IMR-90 (cell line): ENCODE results near the gene DTNA. TPM values are rescaled to one million over a fixed set of nuclear protein-coding genes. Genes with fewer than 3 reads are reported as not detected.

ENCODE experiments used
- ATAC-seq: fragments of 200-7000 bp; cut with Tn5 transposase; 2 replicates; pipeline ENCODE4 v1.9.1; 2020; ENCODE audit warnings: low read depth, mild to moderate bottlenecking, moderate library complexity
- BruUV-seq: library from RNA; stranded (reverse); fragments of 400-500 nt; replicated peaks from 2 replicates; lab custom pipeline; 2021; lab: Mats Ljungman, UMichigan
- CTCF ChIA-PET: fragments of 300-600 bp; formaldehyde crosslinking; extraction: SDS; loops from one replicate; lab custom pipeline; 2021; ENCODE audit warnings: antibody characterized with exemption; lab: Yijun Ruan, JAX
- POLR2A ChIA-PET: fragments of 300-600 bp; sonication (Branson Sonifier 250); formaldehyde crosslinking; loops from one replicate; lab custom pipeline; 2022; ENCODE audit warnings: antibody characterized with exemption; ENCODE audit not compliant: unreplicated experiment; lab: Charles Lee
- DNase-seq: peaks from one replicate; pipeline ENCODE4 v3.0.0; 2013
- H2AFZ ChIP-seq: replicated peaks from 2 replicates; pipeline ENCODE3; 2013; ENCODE audit warnings: low read length, mild to moderate bottlenecking; ENCODE audit not compliant: poor library complexity
- H2AK5ac ChIP-seq: 2 replicates; pipeline ENCODE4 v1.6.1; 2013; ENCODE audit warnings: low read depth, low read length, inconsistent platforms
- H2AK9ac ChIP-seq: replicated peaks from 2 replicates; pipeline ENCODE3; 2013; ENCODE audit warnings: mild to moderate bottlenecking, low read depth, low read length, moderate library complexity; ENCODE audit not compliant: poor library complexity
- H2BK120ac ChIP-seq: 2 replicates; pipeline ENCODE4 v1.6.1; 2013; ENCODE audit warnings: low read depth, low read length, inconsistent platforms
- H2BK15ac ChIP-seq: 3 replicates; pipeline ENCODE4 v1.6.1; 2013; ENCODE audit warnings: low read depth, low read length, inconsistent platforms
- H2BK20ac ChIP-seq: 2 replicates; pipeline ENCODE4 v1.6.1; 2013; ENCODE audit warnings: low read depth, mild to moderate bottlenecking, inconsistent platforms, low read length, moderate library complexity
- H2BK5ac ChIP-seq: 2 replicates; pipeline ENCODE4 v1.6.1; 2013; ENCODE audit warnings: mild to moderate bottlenecking, low read depth, low read length, inconsistent platforms; ENCODE audit not compliant: poor library complexity, severe bottlenecking
- H3K14ac ChIP-seq: replicated peaks from 2 replicates; pipeline ENCODE4 v1.6.1; 2013; ENCODE audit warnings: low read depth, low read length, inconsistent platforms
- H3K18ac ChIP-seq: 2 replicates; pipeline ENCODE4 v1.6.1; 2013; ENCODE audit warnings: low read depth, low read length, control low read depth
- H3K23ac ChIP-seq: 2 replicates; pipeline ENCODE4 v1.6.1; 2013; ENCODE audit warnings: low read depth, low read length, inconsistent platforms
- H3K27ac ChIP-seq: 2 replicates; pipeline ENCODE4 v1.5.1; 2013; ENCODE audit warnings: mild to moderate bottlenecking, control low read depth, low read length; ENCODE audit not compliant: insufficient read depth
- H3K27me3 ChIP-seq: 2 replicates; pipeline ENCODE4 v1.6.1; 2013; ENCODE audit warnings: low read length; ENCODE audit not compliant: control insufficient read depth, insufficient read depth
- H3K36me3 ChIP-seq: 2 replicates; pipeline ENCODE4 v1.6.1; 2013; ENCODE audit warnings: low read length, mixed read lengths; ENCODE audit not compliant: control insufficient read depth, insufficient read depth
- H3K4ac ChIP-seq: 2 replicates; pipeline ENCODE4 v1.6.1; 2013; ENCODE audit warnings: low read depth, low read length, inconsistent platforms
- H3K4me1 ChIP-seq: 2 replicates; pipeline ENCODE4 v1.6.1; 2013; ENCODE audit warnings: low read length, mixed read lengths; ENCODE audit not compliant: control insufficient read depth, insufficient read depth
- H3K4me2 ChIP-seq: 2 replicates; pipeline ENCODE4 v1.6.1; 2013; ENCODE audit warnings: low read depth, mild to moderate bottlenecking, control low read depth, low read length, moderate library complexity
- H3K4me3 ChIP-seq: 2 replicates; pipeline ENCODE4 v1.5.1; 2013; ENCODE audit warnings: low read depth, mild to moderate bottlenecking, control low read depth, low read length, moderate library complexity; ENCODE audit not compliant: insufficient read depth
- H3K56ac ChIP-seq: 2 replicates; pipeline ENCODE4 v1.6.1; 2013; ENCODE audit warnings: low read length, inconsistent platforms; ENCODE audit not compliant: insufficient read depth; ENCODE audit errors: extremely low read depth
- H3K79me1 ChIP-seq, 2 experiments: 2 replicates each; pipeline ENCODE4 v1.6.1; 2013; ENCODE audit warnings: low read length in 2 of 2, inconsistent platforms in 1 of 2, low read depth in 1 of 2
- H3K9ac ChIP-seq: 2 replicates; pipeline ENCODE4 v1.6.1; 2013; ENCODE audit warnings: low read depth, low read length, control low read depth
- H3K9me1 ChIP-seq: 2 replicates; pipeline ENCODE4 v1.6.1; 2013; ENCODE audit warnings: low read length, inconsistent platforms; ENCODE audit not compliant: insufficient read depth
- H3K9me3 ChIP-seq: 2 replicates; pipeline ENCODE4 v1.6.1; 2013; ENCODE audit warnings: low read length; ENCODE audit not compliant: control insufficient read depth, insufficient read depth
- H4K20me1 ChIP-seq: 2 replicates; pipeline ENCODE4 v1.6.1; 2013; ENCODE audit warnings: low read length, inconsistent platforms; ENCODE audit not compliant: insufficient read depth
- H4K5ac ChIP-seq: 2 replicates; pipeline ENCODE4 v1.6.1; 2013; ENCODE audit warnings: mild to moderate bottlenecking, low read depth, low read length, control low read depth
- H4K8ac ChIP-seq, 2 experiments: 2 replicates each; pipeline ENCODE4 v1.6.1; 2013; ENCODE audit warnings: low read depth in 2 of 2, low read length in 2 of 2, control low read depth in 1 of 2, inconsistent platforms in 1 of 2
- H4K91ac ChIP-seq: 2 replicates; pipeline ENCODE4 v1.6.1; 2013; ENCODE audit warnings: low read depth, low read length, inconsistent platforms; ENCODE audit not compliant: insufficient read depth
- BHLHE40 ChIP-seq: fragments of 150-350 bp; IDR thresholded peaks from 2 replicates; pipeline ENCODE4 v1.6.1; 2016; ENCODE audit warnings: mild to moderate bottlenecking, low read depth, low read length
- CEBPB ChIP-seq: IDR thresholded peaks from 2 replicates; pipeline ENCODE4 v1.6.1; 2012; ENCODE audit warnings: low read depth, low read length, improper control_type of control experiment
- CHD1 ChIP-seq: IDR thresholded peaks from 2 replicates; pipeline ENCODE4 v1.6.1; 2012; ENCODE audit warnings: low read depth, low read length, improper control_type of control experiment
- ELK1 ChIP-seq: fragments of 150-350 bp; IDR thresholded peaks from 2 replicates; pipeline ENCODE4 v1.6.1; 2016; ENCODE audit warnings: low read depth, mild to moderate bottlenecking, low read length, moderate library complexity, borderline replicate concordance
- FOS ChIP-seq: fragments of 150-350 bp; IDR thresholded peaks from 2 replicates; pipeline ENCODE4 v1.6.1; 2016; ENCODE audit warnings: low read depth, low read length
- MAFK ChIP-seq: IDR thresholded peaks from 2 replicates; pipeline ENCODE4 v1.6.1; 2012; ENCODE audit warnings: low read depth, low read length, improper control_type of control experiment
- MAZ ChIP-seq: IDR thresholded peaks from 2 replicates; pipeline ENCODE4 v1.6.1; 2012; ENCODE audit warnings: low read depth, mild to moderate bottlenecking, low read length, improper control_type of control experiment, moderate library complexity, borderline replicate concordance
- MXI1 ChIP-seq: IDR thresholded peaks from 2 replicates; pipeline ENCODE4 v1.6.1; 2012; ENCODE audit warnings: low read depth, mild to moderate bottlenecking, low read length, moderate library complexity, borderline replicate concordance
- NFE2L2 ChIP-seq: fragments of 150-350 bp; IDR thresholded peaks from 2 replicates; pipeline ENCODE4 v1.6.1; 2016; ENCODE audit warnings: low read depth, mild to moderate bottlenecking, low read length
- POLR2A ChIP-seq: IDR thresholded peaks from 2 replicates; pipeline ENCODE4 v1.6.1; 2012; ENCODE audit warnings: mild to moderate bottlenecking, low read depth, low read length
- RAD21 ChIP-seq: IDR thresholded peaks from 2 replicates; pipeline ENCODE4 v1.6.1; 2012; ENCODE audit warnings: low read length, improper control_type of control experiment
- RCOR1 ChIP-seq: IDR thresholded peaks from 2 replicates; pipeline ENCODE4 v1.6.1; 2012; ENCODE audit warnings: mild to moderate bottlenecking, low read length, improper control_type of control experiment; ENCODE audit not compliant: insufficient replicate concordance
- RFX5 ChIP-seq: IDR thresholded peaks from 2 replicates; pipeline ENCODE4 v1.8.0; 2012; ENCODE audit warnings: low read depth, mild to moderate bottlenecking, low read length, moderate library complexity
- SMC3 ChIP-seq: fragments of 150-350 bp; IDR thresholded peaks from 2 replicates; pipeline ENCODE4 v1.6.1; 2016; ENCODE audit warnings: low read depth, mild to moderate bottlenecking, antibody characterized with exemption, low read length, moderate library complexity
- USF2 ChIP-seq: fragments of 150-350 bp; IDR thresholded peaks from 2 replicates; pipeline ENCODE4 v1.6.1; 2017; ENCODE audit warnings: mild to moderate bottlenecking, antibody characterized with exemption, low read length, low read depth
- WGBS, 2 experiments: methylation state at CpG; one replicate each; pipeline versions ENCODE4 v1.1.5 to v1.1.7; 2013; ENCODE audit warnings: missing lambda C conversion rate in 2 of 2; ENCODE audit not compliant: insufficient read length in 1 of 2; ENCODE audit errors: extremely low coverage in 2 of 2; 5-methylcytosine and 5-hydroxymethylcytosine counted together
- dilution Hi-C: fragments of 300-500 bp; cut with HindIII; formaldehyde crosslinking; loops from one replicate; pipeline ENCODE4 v1.14.3; 2018; ENCODE audit warnings: low sequenced_read_pairs; ENCODE audit not compliant: unreplicated experiment
- in situ Hi-C: fragments of 300-500 bp; cut with MboI; formaldehyde crosslinking; loops from 3 replicates; pipeline ENCODE4 v1.14.3; 2019; ENCODE audit warnings: low sequenced_read_pairs, inconsistent platforms, mixed read lengths
- intact Hi-C: fragments of 100-400 bp; cut with micrococcal nuclease; formaldehyde crosslinking; loops from 2 replicates; pipeline ENCODE4 v1.10.0; 2022
- polyA plus RNA-seq, 3 experiments: library from polyadenylated mRNA; depleted of rRNA; stranded (reverse); fragments of >200 nt; gene quantifications; 2 replicates each; pipeline ENCODE4 v1.2.3, GENCODE V29; 2012; ENCODE audit warnings: low replicate concordance in 1 of 3
- total RNA-seq: library from RNA; depleted of rRNA; stranded (reverse); fragments of >200 nt; gene quantifications from 2 replicates; pipeline ENCODE4 v1.2.3, GENCODE V29; 2012
- TF ChIP-seq, protein P1 (sequence below): conservative IDR thresholded peaks from 2 replicates; pipeline ENCODE4 v1.5.1; 2012; ENCODE audit warnings: mild to moderate bottlenecking, low read depth, low read length, improper control_type of control experiment

DTNA gene
- total and polyA plus RNA-seq, 2 of the 4 experiments (the other 2 are of a cell fraction) = 9.5 to 10.8 TPM

- Histone ChIP-seq H3K9ac (no peak overlapping the region), H4K20me1 (no peaks in the 10 kb centered on the region), H3K23ac (no peak overlapping the region), H3K27ac (no peak overlapping the region), H3K36me3 (no peaks in the 10 kb centered on the region; the same call in 1 of the 2 replicates), H2AK5ac (no peak overlapping the region), H2AFZ (no peak overlapping the region), H2BK5ac (no peak overlapping the region), H4K5ac (no peak overlapping the region), H3K56ac (no peak overlapping the region), H2BK120ac (no peak overlapping the region), H3K4ac (no peak overlapping the region), H3K4me2 (no peak overlapping the region), H3K9me1 (0 out of 2 replicates have a peak, but pooled peaks cover 4% of the 10 kb centered on the region), H3K4me3 (no peak overlapping the region), H3K14ac (no peak overlapping the region), H3K79me1 (no peaks in the 10 kb centered on the region), H4K8ac (no peak overlapping the region), H4K91ac (no peak overlapping the region), H2AK9ac (no peak overlapping the region), H3K27me3 (no peaks in the 10 kb centered on the region; the same call in 1 of the 2 replicates), H2BK15ac (no peak overlapping the region), H3K9me3 (no peaks in the 10 kb centered on the region), H3K4me1 (peaks cover 2% of the 10 kb centered on the region; the same call in 1 of the 2 replicates), H3K18ac (no peak overlapping the region), H2BK20ac (no peak overlapping the region)
- dilution Hi-C loops (no loop called here), intact Hi-C loops (no loop called here), in situ Hi-C loops (no loop called here)
- no peak for DNase-seq
- TF ChIP-seq ELK1 (no peak), MXI1 (no peak), MAZ (no peak), FOS (no peak), MAFK (no peak), SMC3 (no peak), RAD21 (no peak), RFX5 (no peak), NFE2L2 (no peak), USF2 (no peak), POLR2A (no peak), RCOR1 (no peak), BHLHE40 (no peak), CHD1 (no peak), CEBPB (no peak)
- TF ChIP-seq, protein P1, sequence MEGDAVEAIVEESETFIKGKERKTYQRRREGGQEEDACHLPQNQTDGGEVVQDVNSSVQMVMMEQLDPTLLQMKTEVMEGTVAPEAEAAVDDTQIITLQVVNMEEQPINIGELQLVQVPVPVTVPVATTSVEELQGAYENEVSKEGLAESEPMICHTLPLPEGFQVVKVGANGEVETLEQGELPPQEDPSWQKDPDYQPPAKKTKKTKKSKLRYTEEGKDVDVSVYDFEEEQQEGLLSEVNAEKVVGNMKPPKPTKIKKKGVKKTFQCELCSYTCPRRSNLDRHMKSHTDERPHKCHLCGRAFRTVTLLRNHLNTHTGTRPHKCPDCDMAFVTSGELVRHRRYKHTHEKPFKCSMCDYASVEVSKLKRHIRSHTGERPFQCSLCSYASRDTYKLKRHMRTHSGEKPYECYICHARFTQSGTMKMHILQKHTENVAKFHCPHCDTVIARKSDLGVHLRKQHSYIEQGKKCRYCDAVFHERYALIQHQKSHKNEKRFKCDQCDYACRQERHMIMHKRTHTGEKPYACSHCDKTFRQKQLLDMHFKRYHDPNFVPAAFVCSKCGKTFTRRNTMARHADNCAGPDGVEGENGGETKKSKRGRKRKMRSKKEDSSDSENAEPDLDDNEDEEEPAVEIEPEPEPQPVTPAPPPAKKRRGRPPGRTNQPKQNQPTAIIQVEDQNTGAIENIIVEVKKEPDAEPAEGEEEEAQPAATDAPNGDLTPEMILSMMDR = no peak
- CTCF ChIA-PET = interaction anchor here (0.8 kb wide), 1 partner anchor 50 kb away, joined by 3 read pairs; no protein-coding TSS in a partner anchor
- WGBS, 2 experiments = no CpG with 5 or more reads among the region's 1 CpG
- no TSS peak for BruUV-seq
- ATAC-seq = no peak
- POLR2A ChIA-PET = no interaction called here
Measured at GRCh38 chr18:34808389-34808788, 98.3 kb downstream of the DTNA start.
